HG03575 (cell line): ENCODE results near the gene MRPS16.
"Not testable (repeated sequence)": the region's sequence is repeated elsewhere in the genome, so short reads cannot be mapped to it uniquely, and the experiment has no call there.

ENCODE experiments used
- ATAC-seq: cut with Tn5 transposase; IDR thresholded peaks from one replicate; pipeline ENCODE4 v1.9.1; 2021; ENCODE audit not compliant: unreplicated experiment, insufficient number of reproducible peaks, low FRiP score; ENCODE audit errors: extremely low read depth

MRPS16 gene

DNA sequence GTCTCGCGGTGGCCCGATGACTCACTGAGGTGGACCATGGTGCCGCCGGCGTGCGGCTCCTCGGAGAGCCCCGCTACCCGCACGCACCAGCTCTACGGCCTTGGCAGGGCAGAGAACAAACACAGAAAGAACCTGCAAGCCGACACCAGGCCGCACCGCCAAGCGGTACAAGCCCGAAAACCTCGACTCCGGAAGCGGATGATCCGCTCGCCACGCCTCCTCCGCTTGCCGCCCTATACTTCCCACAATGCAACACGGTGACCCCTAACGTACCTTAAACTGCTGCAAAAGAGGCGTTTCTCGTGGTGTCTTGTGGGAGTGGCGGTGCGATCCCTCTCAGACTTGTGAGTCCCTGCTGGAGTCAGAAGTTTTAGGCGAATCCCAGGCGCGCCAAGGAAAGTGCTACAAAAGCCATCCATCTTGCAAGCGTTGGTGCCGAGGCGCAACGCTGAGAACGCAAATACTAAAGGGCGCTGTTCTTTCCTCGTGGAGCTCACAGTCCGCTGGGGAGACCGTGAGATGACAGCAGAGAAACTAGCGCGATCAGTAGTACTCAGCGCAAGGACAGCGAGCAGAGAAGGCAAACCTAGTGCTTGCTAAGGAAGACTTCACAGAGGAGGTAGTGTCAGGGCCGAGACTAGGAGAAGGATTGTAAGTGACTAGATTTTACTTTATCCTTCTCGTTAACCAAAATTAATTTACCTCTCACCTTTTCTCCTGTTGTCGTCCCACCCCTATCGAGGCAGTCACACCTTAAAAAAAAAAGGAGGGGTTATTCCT, at the start of gene MRPS16:
TSS of gene MRPS16 (minus strand) at position 200 of the 780 bp plus-strand sequence. CDS start at position 38, 162 bp downstream.
- ATAC-seq, result peak; percentile 43

DNA sequence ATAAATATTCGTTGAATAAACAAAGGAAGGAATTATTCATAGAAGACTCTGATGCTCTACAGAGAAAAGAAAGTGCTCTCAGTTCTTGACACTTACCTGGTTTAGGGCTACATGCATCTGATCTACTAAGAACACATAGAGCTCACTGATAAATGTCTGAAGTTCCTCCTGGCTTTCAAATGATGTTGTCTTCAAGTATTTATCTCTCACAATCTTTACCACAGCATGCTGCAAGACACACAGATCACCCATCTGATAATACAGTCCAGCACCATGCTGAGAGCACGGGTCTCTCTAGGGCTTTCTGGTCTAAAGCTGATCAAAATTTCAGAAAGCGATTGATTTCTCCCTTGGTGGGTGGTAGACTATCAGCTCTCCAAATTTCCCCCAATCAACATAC, 44.5 kb upstream of the MRPS16 start:
- ATAC-seq, result no peak

DNA sequence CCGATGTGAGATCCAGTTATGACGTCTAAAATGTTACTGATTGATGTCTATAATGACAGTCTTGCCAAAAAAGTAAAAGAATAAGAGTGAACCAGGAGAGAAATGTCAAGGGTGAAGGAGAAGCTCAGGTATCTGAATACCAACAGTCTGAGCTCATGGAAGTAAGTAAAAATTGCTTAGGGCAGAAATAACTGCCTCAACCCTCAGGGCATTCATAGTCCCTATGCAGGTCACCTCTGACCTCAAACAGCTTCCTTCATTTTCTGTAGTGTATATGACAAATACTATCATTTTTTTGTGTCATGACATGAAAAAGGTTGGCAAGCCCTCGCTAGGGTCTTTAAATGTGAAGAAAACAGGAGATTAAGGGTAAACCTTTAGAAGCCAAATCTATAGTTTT, 41.0 kb upstream of the MRPS16 start:
- ATAC-seq, result no peak

DNA sequence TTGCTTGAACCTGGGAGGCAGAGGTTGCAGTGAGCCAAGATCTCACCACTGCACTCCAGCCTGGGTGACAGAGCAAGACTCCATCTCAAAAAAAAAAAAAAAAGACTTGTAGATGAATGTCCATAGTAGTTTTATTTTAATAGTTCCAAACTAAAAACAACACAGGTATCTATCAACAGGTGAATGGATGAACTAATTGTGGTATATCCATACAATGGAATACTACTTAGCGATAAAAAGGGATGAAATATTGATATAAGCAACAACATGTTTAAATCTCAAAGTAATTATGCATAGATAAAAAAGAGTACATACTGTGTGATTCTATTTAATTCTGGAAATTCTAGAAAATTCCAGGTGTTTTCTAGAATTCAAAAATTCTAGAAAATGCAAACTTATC, 37.5 kb upstream of the MRPS16 start:
- no peak for ATAC-seq

DNA sequence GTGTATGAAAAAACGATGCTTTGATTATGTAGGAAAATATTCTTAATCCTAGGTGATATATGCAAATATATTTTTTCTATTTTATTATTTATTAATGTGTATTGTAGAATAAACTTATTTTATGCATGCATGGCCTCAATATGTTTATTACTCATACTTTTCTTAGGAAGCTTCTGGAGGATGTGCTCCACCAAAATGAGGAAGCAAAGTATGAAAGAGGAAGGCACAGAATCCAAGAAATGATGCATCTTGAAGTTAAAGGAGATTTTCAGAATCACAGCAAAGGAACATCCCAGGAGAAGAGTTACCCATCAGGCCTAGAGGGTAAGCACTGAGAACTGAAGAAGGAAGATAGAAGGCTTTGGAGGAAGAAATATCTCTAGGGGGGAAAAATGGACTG, 35.0 kb upstream of the MRPS16 start:
- no peak for ATAC-seq

DNA sequence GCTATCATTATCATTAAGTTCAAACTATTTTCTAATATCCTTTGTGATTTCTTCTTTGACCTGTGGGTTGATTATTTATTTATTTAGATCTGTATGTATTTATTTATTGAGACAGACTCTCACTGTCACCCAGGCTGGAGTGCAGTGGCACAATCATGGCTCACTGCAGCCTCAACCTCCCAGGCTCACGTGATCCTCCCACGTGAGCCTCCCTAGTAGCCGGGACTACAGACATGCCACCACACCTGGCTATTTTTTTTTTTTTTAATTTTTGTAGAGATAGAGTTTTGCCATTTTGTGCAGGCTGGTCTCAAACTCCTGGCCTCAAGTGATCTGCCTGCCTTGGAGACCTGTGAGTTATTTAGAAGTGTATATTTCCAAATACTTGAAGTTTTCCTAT, 28.7 kb upstream of the MRPS16 start:
- no peak for ATAC-seq

DNA sequence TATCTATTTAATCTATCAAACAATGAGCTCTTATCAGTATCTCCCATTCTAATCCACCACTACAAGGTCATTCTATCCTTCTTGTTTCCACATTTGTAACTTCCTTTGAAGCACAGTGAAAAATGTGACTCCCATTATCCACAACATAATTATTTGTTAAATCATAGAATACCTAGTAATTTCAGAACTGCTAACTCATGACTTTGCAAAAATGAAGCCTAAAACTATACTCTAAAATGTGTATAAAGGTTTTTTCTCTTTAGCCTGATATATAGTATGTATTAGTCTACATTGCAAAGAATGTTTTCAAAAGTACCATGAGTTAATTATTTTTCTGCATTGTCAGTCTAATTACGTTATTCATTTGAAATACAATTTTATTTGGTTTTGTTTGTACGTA, 12.0 kb upstream of the MRPS16 start:
- no peak for ATAC-seq

DNA sequence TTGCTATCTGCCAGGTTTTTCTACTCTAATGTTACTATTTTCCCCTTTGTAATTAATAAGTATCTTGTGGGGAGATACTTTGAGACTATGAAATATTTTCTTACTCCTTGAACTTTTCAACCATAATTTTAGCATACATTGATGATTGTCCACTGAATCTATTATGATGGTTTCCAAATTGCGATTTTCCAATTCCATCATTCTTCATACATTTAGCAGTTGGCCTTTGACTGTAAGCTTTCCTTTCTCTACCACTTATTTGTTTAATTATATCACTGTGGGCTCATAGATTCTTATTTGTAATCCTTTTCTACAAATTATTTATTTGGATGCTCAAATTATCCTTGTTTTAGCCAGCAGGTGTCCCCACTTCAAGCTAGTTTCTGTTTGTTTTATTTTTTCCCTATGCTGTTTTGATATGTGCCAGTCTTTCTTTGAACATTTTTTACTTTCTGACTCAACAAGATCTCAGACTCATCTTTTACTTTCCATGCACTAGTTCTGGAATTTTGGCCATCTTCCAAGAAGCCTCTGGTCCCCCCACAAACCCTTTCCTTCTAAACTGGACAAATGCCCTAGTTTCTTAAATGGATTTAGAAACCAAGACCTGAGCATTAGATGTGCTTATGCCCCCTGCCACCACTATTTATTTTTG, 11.4 kb upstream of the MRPS16 start:
- ATAC-seq, result no peak

DNA sequence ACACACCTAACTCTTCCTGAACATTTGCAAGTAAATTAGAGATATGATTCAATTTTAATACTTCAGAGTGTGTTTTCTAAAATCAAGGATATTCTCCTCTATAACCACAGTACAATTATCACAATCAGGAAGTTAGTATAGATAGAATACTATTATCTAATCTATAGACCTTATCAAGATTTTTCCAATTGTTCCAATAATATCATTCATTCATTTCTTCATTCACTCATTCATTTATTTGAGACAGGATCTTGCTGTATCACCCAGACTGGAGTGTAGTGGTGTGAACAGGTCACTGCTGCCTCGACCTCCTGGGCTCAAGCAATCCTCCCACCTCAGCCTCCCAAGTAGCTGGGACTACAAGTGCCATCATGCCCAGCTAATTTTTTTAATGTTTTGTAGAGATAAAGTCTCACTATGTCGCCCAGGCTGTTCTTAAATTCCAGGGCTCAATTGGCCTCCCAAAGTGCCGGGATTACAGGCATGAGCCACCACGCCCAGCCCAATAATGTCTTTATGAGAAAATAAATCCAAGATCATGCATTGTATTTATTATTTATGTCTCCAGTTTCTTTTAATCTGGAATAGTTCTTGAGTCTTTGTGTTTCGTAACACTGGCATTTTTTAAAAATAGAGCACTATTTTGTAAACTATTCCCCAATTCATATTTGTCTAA, 10.6 kb upstream of the MRPS16 start:
- ATAC-seq, result no peak

DNA sequence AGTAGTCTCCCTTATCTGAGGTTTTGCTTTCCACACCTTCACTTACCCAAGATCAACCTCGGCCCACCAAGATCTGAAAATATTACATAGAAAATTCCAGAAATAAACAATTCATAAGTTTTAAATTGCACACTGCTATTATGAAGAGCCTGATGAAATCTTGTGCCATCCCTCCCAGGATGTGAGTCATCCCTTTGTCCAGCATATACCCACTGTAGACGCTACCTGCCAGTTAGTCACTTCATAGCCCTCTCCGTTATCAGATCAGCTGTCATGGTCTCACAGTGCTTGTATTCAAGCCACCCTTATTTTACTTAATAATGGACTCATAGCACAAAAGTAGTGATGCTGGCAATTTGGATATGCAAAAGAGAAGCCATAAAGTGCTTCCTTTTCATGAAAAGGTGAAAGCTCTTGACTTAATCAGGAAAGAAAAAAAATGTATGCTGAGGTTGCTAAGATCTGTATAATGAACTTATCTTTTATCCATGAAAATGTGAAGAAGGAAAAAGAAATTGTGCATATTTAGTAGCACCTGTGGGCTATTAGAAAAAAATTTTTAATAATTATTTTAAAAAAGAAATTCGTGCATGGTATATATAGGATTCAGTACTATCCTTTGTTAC, 9.8 kb upstream of the MRPS16 start:
- ATAC-seq, result no peak

DNA sequence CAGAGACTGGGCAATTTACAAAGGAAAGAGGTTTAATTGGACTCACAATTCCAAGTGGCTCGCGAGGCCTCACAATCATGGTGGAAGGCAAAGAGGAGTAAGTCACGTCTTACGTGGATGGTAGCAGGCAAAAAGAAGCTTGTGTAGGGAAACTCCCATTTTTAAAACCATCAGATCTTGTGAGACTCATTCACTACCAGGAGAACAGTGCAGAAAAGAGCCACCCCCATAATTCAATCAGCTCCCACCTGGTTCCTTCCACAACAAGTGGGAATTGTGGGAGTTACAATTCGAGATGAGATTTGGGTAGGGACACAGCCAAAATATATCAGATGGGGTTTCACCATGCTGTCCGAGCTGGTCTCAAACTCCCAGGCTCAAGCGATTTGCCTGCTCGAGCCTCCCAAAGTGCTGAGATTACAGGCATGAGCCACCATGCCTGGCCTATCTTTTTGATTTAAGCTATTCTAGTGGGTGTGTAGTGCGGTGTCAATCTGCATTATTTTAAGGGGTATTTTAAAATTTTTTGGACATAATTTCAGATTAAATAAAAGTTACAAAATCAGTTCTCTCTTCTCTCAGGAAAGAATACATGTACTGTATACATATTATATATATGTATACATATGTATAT, 9.0 kb upstream of the MRPS16 start:
- ATAC-seq, result no peak

DNA sequence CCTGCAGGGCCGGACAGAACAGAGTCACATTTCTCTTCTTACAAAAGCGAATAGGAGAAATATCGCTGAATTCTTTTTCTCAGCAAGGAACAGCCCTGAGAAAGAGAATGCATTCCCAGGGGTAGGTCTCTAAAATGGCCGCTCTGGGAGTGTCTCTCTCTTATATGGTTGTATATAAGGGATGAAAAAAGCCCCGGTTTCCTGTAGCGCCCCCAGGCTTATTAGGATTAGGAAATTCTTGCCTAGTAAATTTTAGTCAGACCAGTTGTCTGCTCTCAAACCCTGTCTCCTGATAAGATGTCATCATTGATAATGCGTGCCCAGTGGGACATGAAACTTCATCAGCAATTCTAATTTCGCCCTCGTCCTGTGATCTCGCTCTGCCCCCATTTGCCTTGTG, 6.2 kb upstream of the MRPS16 start:
- ATAC-seq, result not testable (repeated sequence)

DNA sequence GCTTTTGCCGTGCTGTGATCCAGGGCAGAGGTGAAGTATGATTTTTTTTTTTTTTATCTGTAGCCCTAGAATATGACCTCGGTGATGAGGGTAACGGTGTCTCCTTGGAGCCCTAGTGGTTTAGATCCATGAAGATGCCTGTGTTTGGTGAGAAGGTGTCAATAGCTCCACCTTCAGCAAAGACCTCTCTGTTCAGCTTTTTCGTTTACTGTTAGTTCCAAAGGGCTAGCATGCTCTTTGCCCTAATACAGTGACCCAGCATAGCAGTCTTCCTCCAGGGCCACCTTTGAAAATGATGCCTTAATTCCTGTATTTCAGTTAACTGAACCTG, 746 bp upstream of the MRPS16 start:
- no peak for ATAC-seq

DNA sequence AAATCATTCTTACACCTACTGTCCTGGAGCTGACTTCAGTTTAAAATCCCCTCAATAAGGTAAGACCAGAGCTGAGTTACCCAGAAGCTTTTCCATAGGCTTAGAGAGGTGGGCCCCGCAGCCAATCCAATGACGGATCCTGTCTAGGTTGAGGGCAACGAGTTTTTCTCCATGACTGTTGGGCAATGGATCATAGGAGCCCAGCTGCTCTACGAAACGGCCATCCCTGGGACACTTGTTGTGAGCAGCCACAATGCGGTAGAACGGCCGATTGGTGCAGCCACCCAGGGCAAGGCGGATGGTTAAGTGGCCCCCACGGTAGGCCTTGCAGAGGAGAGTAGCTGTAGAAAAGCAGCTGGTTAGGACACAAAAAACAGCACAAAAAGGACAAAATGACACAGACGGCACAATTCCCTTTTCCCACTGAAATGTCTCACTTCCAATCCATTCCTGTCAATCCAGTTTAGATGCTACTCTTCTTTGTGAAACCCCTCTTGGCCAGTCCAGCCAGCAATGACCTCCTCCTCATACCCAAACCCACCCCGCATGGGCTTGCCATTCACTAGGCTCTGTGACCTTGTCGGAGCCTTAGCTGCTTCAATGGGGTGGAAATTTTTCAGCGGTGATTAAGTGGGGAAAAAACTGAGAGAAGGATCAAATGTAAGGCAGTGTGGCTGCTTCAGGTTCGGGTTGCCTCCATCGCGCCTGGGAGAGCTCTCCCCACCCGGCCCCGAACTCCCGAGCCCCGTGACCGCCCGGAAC, 580 bp downstream of the MRPS16 start:
- no peak for ATAC-seq

DNA sequence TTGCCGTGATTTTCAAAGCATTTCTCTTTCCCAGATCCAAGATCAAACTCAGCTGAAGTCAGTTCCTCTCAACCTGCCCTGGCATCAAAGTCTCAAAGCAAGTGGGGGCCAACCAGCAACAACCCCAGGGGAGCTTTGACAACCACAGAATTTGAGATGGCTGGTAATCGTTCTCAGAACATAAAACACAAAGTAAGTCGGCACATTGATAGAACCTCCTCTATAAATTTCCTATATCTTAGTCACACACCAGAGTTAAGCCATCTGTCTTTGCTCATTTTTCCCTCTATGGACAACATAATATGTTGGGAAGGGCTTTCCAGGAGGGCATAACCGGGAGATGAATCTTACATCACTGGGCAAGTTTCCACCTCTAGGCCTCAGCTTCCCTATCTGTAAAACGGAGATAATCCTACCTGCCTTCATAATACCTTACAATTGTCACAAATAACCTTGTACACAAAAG, 4.2 kb downstream of the MRPS16 start:
- no peak for ATAC-seq

DNA sequence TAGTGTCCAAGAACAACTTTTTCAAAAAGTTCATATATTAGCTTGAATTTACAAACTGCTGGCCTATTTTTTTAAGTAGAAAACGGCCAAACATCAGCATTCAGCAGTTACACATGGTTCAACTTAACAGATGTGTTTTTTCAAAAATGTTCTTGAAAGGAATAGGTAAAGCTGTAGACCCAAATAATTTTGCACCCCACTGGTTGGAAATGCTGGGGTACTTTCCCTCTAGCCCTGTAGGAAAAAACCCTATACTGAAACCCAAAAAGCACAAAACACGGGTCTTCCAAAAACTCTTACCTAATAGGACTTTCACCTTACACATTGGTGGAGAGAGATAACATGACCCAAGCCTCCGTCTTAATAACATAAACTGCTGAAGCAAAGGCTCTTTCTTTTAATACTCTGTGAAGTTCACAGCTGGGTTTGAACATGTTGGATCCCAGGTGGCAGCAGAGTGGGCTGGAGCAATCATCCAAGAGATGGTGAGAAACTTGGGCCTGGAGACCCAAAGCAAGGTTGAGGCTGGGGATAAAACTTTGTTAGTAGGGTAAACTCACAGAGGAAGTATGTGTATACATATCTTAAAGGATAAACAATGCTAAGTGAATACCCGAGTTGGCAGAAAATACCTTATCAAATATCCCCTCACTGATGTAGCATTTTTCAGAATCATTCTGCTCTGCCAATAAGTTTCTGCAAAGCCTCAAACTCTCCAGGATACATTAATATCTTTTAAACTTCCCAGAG, 4.8 kb downstream of the MRPS16 start:
- no peak for ATAC-seq

DNA sequence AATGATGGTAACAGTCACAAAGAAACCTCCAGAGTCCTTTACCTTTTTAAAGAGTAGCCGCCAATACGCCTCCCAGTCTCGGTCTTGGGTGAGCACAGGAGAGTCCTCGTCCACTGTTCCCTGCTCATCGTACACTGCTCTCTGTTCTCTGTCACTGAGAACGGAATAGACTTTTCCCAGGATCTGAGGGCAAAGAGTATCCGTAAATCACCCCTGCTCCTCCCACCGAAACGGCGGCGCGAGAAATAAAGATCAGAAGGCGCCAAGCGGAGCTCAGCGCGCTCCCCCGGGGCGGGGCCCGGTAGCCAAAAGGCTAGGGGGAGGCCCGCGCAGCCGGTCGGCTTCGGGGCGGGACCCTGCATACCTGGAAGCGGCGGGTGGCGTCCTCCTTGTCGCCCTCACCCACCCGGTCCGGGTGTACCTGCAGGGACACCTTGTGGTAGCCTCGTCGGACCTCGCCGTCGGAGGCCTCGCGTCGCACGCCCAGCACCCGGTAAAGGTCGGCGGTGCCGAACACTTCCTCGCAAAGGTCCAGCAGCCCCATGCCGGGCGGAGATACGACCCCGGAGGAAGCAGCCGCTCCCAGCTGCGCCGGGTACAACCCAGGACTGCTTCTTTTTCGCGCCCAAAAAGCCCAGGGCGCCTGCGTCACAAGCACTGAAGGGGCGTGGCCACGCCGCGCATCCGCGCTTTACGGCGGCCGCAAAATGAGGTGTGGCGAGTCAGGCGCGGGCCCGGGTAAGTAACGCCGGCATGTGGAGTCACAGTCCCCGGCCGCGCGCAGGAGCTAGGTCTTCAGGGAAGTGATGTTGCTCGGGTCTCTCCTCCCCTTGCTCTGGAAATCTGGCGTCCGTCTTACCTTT, 5.6 kb downstream of the MRPS16 start, which contains the start of gene DNAJC9:
TSS of gene DNAJC9 (minus strand) at position 610 of the 863 bp plus-strand sequence. CDS start at position 544, 66 bp downstream.
- peak; percentile 51 for ATAC-seq
